ENCODE measurements around the gene MLIP. TPM values are rescaled to one million over a fixed set of nuclear protein-coding genes. Genes with fewer than 3 reads are reported as not detected.

Gene MLIP
- total RNA-seq, 1 experiment from 2014 or later = 0.59 TPM

DNA sequence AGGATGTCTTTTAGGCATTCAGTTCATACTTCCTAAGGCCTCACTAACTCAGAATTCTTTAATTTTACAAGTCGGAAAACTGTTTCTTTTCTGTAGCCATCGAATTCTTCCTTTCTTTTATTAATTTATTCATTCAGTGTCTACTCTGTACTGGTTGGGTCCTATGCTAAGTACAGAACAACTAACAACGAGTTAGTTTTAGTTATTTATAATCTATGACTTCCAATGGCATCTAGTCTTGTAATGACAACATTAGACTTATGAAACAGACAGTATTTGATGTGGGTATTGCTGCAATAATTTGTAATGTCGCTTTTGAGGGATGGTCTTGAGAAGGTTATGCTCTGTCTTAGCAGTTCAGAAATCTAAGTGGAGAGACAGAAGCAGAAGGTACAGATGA is 141.7 kb downstream of the MLIP start:
- CTCF ChIA-PET = interaction anchor here (0.8 kb wide), 1 partner anchor 8 kb away, joined by 3 read pairs; no protein-coding TSS in a partner anchor
- no peak overlapping the region for H3K4me2 ChIP-seq (ENCODE audit: low read length)

DNA sequence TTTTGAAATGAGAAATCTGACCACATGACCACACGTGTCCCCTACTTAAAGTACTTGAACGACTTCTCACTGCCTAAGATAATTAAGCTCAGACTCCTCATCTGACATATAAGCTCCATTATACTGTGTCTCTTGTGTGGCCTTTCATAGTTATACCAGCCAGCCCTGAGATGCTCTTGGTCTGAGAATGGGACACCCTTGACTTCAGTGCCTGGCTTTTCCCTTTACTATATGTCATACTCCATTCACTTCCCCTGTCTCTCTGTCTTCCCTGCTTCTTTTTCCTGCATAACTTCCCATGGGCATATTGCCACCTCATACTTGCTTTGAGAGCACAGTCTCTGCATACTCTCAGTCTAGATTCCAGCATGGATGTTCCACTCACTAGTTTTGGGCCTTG is 143.6 kb downstream of the MLIP start:
- H3K4me3 ChIP-seq (replicated peaks in 1 of 2; ENCODE audit: low read depth in 1 of 2, low read length in 2 of 2) = no peak overlapping the region
- H3K9me3 ChIP-seq (ENCODE audit: control insufficient read depth in 1 of 2, insufficient read depth in 1 of 2, low read depth in 1 of 2, low read length in 2 of 2) = no peaks in the 10 kb centered on the region
- H3K27me3 ChIP-seq (ENCODE audit: insufficient read depth, low read length) = no peaks in the 10 kb centered on the region
- no peak overlapping the region for H3K4me2 ChIP-seq (ENCODE audit: low read length)
- H3K9me2 ChIP-seq (ENCODE audit: insufficient read depth) = no peaks in the 10 kb centered on the region
- ChIA-PET RAD21 (ENCODE audit: low non-redundant PET in 1 of 2, low total read pairs in 2 of 2, uncharacterized antibody in 2 of 2, unreplicated experiment in 2 of 2) (no interaction called here), CTCF (no interaction called here), POLR2A (no interaction called here)
- no peak overlapping the region for H3K9ac ChIP-seq (ENCODE audit: low read length)
- intact Hi-C loops (cut with micrococcal nuclease) = no loop called here
- H3K36me3 ChIP-seq (ENCODE audit: control insufficient read depth in 1 of 2, insufficient read depth in 2 of 2, low read length in 2 of 2) = no peaks in the 10 kb centered on the region
- H2AFZ ChIP-seq (ENCODE audit: low read depth, low read length, poor library complexity, severe bottlenecking) = no peak overlapping the region
- no peak overlapping the region for H3K27ac ChIP-seq (ENCODE audit: low read depth, low read length)
- DNase-seq (ENCODE audit: low read depth, low spot score) (no peak), ATAC-seq (no peak)
- TF ChIP-seq EZH2phosphoT487 (IDR thresholded peaks at IDR 0.05; ENCODE audit: borderline replicate concordance) = no peak
- no peak for TF ChIP-seq SP1 (IDR thresholded peaks at IDR 0.05; ENCODE audit: low read depth)
- H3K79me2 ChIP-seq (ENCODE audit: insufficient read depth, low read length) = no peaks in the 10 kb centered on the region
- H4K20me1 ChIP-seq (ENCODE audit: insufficient read depth) = no peaks in the 10 kb centered on the region
- BruUV-seq (replicated peaks) = no TSS peak
- H3K4me1 ChIP-seq (ENCODE audit: control insufficient read depth in 1 of 2, insufficient read depth in 2 of 2, low read length in 2 of 2) = no peaks in the 10 kb centered on the region

More for the DNA sequence above, 141.7 kb downstream of the MLIP start:
- POLR2A ChIA-PET = no interaction called here
- no peak overlapping the region for H3K4me3 ChIP-seq (replicated peaks in 1 of 2; ENCODE audit: low read depth in 1 of 2, low read length in 2 of 2)
- H3K9me2 ChIP-seq (ENCODE audit: insufficient read depth) = no peaks in the 10 kb centered on the region
- H3K27me3 ChIP-seq (ENCODE audit: insufficient read depth, low read length) = no peaks in the 10 kb centered on the region
- no peak overlapping the region for H3K27ac ChIP-seq (ENCODE audit: low read depth, low read length)
- no peaks in the 10 kb centered on the region for H3K4me1 ChIP-seq (ENCODE audit: control insufficient read depth in 1 of 2, insufficient read depth in 2 of 2, low read length in 2 of 2)
- no peaks in the 10 kb centered on the region for H3K36me3 ChIP-seq (ENCODE audit: control insufficient read depth in 1 of 2, insufficient read depth in 2 of 2, low read length in 2 of 2)
- H4K20me1 ChIP-seq (ENCODE audit: insufficient read depth) = no peaks in the 10 kb centered on the region
- RAD21 ChIA-PET (ENCODE audit: low non-redundant PET in 1 of 2, low total read pairs in 2 of 2, uncharacterized antibody in 2 of 2, unreplicated experiment in 2 of 2) = no interaction called here
- H3K79me2 ChIP-seq (ENCODE audit: insufficient read depth, low read length) = no peaks in the 10 kb centered on the region
- ATAC-seq (no peak), DNase-seq (ENCODE audit: low read depth, low spot score) (no peak)
- H2AFZ ChIP-seq (ENCODE audit: low read depth, low read length, poor library complexity, severe bottlenecking) = no peak overlapping the region
- intact Hi-C loops (cut with micrococcal nuclease) = no loop called here
- H3K9me3 ChIP-seq (ENCODE audit: control insufficient read depth in 1 of 2, insufficient read depth in 1 of 2, low read depth in 1 of 2, low read length in 2 of 2) = no peaks in the 10 kb centered on the region
- TF ChIP-seq SRF (IDR thresholded peaks at IDR 0.05; ENCODE audit: low read depth) (no peak), RAD21 (IDR thresholded peaks at IDR 0.05; ENCODE audit: low read depth) (no peak)
- no TSS peak for BruUV-seq (replicated peaks)
- no peak overlapping the region for H3K9ac ChIP-seq (ENCODE audit: low read length)

DNA sequence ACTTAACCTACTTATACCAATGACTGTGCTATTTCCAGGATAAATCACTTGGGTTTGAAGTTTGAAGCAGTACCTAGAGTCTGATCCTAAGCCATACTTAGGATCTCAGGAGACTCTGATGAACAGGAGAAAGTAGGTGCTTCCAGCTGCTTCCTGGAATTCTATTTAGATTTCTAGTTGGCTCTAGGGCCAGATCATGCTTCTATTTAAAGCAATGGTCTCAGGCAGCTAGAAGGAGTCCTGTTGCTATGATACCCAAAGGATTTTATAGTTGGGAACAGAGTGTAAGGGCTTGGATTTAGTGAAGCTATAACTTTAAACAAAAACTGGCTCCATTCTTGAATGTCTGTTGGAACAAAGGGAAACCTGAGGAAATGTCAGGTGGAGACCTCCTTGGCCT is 144.6 kb downstream of the MLIP start:
- intact Hi-C loops (cut with micrococcal nuclease) = no loop called here
- CTCF ChIA-PET = interaction anchor here (2.1 kb wide), 1 partner anchor 11 kb away, joined by 9 read pairs; no protein-coding TSS in a partner anchor
- POLR2A ChIA-PET = no interaction called here
- Histone ChIP-seq H2AFZ (ENCODE audit: low read depth, low read length, poor library complexity, severe bottlenecking) (no peak overlapping the region), H3K27me3 (ENCODE audit: insufficient read depth, low read length) (no peaks in the 10 kb centered on the region), H3K4me3 (replicated peaks in 1 of 2; ENCODE audit: low read depth in 1 of 2, low read length in 2 of 2) (no peak overlapping the region), H3K79me2 (ENCODE audit: insufficient read depth, low read length) (no peaks in the 10 kb centered on the region), H3K9ac (ENCODE audit: low read length) (no peak overlapping the region), H3K4me1 (ENCODE audit: control insufficient read depth in 1 of 2, insufficient read depth in 2 of 2, low read length in 2 of 2) (no peaks in the 10 kb centered on the region), H3K9me3 (ENCODE audit: control insufficient read depth in 1 of 2, insufficient read depth in 1 of 2, low read depth in 1 of 2, low read length in 2 of 2) (no peaks in the 10 kb centered on the region), H3K27ac (ENCODE audit: low read depth, low read length) (no peak overlapping the region), H3K9me2 (ENCODE audit: insufficient read depth) (no peaks in the 10 kb centered on the region), H4K20me1 (ENCODE audit: insufficient read depth) (no peaks in the 10 kb centered on the region), H3K36me3 (ENCODE audit: control insufficient read depth in 1 of 2, insufficient read depth in 2 of 2, low read length in 2 of 2) (no peaks in the 10 kb centered on the region), H3K4me2 (ENCODE audit: low read length) (no peak overlapping the region)
- ATAC-seq (no peak), DNase-seq (ENCODE audit: low read depth, low spot score) (no peak)
- TF ChIP-seq POLR2AphosphoS5 (IDR thresholded peaks at IDR 0.05; ENCODE audit: low read depth, low read length) (no peak), SIN3A (IDR thresholded peaks at IDR 0.05; ENCODE audit: low read depth) (no peak), RAD21 (IDR thresholded peaks at IDR 0.05; ENCODE audit: low read depth) (no peak), EZH2phosphoT487 (IDR thresholded peaks at IDR 0.05; ENCODE audit: borderline replicate concordance) (no peak)
- RAD21 ChIA-PET (ENCODE audit: low non-redundant PET in 1 of 2, low total read pairs in 2 of 2, uncharacterized antibody in 2 of 2, unreplicated experiment in 2 of 2) = no interaction called here
- BruUV-seq (replicated peaks) = no TSS peak

Data from HCT116 (cell line).